Thoracic aorta (tissue), 2 donors: ENCODE data around the gene PKD1L1. TPM values are rescaled to one million over a fixed set of nuclear protein-coding genes. Genes with fewer than 3 reads are reported as not detected.

Experiments used
- ATAC-seq: fragments of 150-250 bp; one replicate; pipeline ENCODE4 v1.8.0; 2017; ENCODE audit warnings: low read depth; ENCODE audit not compliant: insufficient number of reproducible peaks, low FRiP score
- DNase-seq: peaks from one replicate; pipeline ENCODE4 v3.0.0-alpha.2; 2020; ENCODE audit warnings: low spot score
- H3K27ac ChIP-seq, 2 donors: fragments of 200-600 bp; sonication (generic); 1 replicate in 1 of 2; 2 replicates in 1 of 2; pipeline ENCODE4 v1.5.1; 2016; ENCODE audit warnings: mild to moderate bottlenecking in 2 of 2, moderate library complexity in 2 of 2
- H3K27me3 ChIP-seq: fragments of 200-600 bp; sonication (generic); replicated peaks from 2 replicates; pipeline ENCODE4 v1.6.0; 2016; ENCODE audit warnings: mild to moderate bottlenecking; ENCODE audit not compliant: insufficient read depth
- H3K36me3 ChIP-seq: fragments of 200-600 bp; sonication (generic); one replicate; pipeline ENCODE4 v1.5.1; 2016
- H3K4me1 ChIP-seq, 2 donors: fragments of 200-600 bp; sonication (generic); 1 replicate in 1 of 2; 2 replicates in 1 of 2; pipeline versions ENCODE4 v1.5.1 to v1.6.0; 2016; ENCODE audit warnings: low read depth in 2 of 2, mild to moderate bottlenecking in 1 of 2; ENCODE audit not compliant: control insufficient read depth in 1 of 2
- H3K4me3 ChIP-seq: fragments of 200-600 bp; sonication (generic); 2 replicates; pipeline ENCODE4 v1.5.1; 2016; ENCODE audit warnings: mild to moderate bottlenecking
- H3K9me3 ChIP-seq: fragments of 200-600 bp; sonication (generic); 2 replicates; pipeline ENCODE4 v1.5.1; 2016
- total RNA-seq, 2 donors: library from RNA; depleted of rRNA; stranded (reverse); fragments of >200 nt; gene quantifications; one replicate each; pipeline versions ENCODE4 v1.1.0 to v1.2.3, GENCODE V29; 2016
- TF ChIP-seq, protein P1 (sequence below): fragments of 200-600 bp; sonication (generic); IDR thresholded peaks from one replicate; pipeline ENCODE4 v1.5.1; 2019; ENCODE audit warnings: antibody characterized with exemption

PKD1L1 gene
- total RNA-seq, 2 donors from 2014 or later: 0.14 to 0.85 TPM

DNA sequence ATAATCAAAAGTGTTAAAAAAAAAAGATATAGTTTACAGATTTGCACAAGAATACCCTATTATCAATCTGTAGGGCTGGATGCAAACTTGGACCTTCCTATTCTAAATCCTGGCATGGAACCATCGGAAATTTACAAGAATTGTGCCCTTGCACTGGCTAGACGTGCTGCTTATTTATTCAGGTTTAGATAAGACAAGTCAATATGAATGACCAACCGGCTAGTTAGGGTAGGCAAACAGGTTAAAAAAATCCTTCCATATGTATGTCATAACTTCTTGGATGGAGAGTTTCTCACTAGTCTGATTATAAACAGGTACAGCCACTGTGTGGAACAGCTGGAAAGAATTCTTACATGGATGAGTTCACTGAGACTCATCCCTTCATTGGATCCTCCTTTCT lies 41.4 kb downstream of the PKD1L1 start:
- no peaks in the 10 kb centered on the region for H3K9me3 ChIP-seq
- no peaks in the 10 kb centered on the region for H3K36me3 ChIP-seq
- H3K4me3 ChIP-seq: no peak overlapping the region
- no peak for DNase-seq
- no peaks in the 10 kb centered on the region for H3K27me3 ChIP-seq
- H3K27ac ChIP-seq: no peak overlapping the region
- no peaks in the 10 kb centered on the region for H3K4me1 ChIP-seq
- TF ChIP-seq, protein P1, sequence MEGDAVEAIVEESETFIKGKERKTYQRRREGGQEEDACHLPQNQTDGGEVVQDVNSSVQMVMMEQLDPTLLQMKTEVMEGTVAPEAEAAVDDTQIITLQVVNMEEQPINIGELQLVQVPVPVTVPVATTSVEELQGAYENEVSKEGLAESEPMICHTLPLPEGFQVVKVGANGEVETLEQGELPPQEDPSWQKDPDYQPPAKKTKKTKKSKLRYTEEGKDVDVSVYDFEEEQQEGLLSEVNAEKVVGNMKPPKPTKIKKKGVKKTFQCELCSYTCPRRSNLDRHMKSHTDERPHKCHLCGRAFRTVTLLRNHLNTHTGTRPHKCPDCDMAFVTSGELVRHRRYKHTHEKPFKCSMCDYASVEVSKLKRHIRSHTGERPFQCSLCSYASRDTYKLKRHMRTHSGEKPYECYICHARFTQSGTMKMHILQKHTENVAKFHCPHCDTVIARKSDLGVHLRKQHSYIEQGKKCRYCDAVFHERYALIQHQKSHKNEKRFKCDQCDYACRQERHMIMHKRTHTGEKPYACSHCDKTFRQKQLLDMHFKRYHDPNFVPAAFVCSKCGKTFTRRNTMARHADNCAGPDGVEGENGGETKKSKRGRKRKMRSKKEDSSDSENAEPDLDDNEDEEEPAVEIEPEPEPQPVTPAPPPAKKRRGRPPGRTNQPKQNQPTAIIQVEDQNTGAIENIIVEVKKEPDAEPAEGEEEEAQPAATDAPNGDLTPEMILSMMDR: no peak
- no peak for ATAC-seq

DNA sequence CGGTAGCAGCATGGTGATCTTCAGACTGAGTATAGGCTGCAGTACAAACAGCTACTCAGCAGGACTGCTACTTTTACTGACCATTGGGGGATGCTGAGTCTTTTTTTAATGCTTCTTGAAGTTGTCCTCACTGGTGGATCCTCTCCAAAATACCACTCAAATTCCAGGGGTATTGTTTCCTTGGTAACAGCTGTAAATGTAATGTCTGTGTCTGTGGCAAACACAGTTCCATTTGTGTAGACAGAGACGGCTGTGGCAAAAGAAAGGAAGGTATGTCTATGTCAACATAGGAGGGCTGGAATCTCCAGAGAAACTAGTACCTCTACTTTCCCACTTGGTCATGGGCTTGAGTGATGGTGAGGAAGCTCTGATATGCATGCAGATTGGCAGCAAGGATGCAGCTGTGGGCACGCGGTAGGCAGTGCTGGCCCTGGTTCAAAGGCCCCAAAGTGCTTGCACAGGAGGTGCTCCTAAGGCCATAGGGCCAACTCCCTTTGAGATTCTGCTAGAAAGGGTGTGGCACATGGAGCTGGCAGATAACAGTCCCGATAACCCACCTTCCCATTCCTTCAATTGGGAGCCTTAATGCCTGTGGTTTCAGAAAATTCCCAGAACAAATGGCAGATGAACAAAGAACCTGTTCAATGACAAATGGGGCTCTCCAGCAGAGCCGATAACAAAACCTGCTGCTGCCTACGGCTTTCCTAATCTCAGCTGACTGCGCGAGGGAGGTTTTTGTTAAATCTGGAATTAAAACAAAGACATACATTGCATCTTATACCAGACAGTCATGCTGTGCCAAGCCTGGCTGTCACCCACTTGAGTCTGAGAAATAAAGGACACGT lies 43.0 kb downstream of the PKD1L1 start:
- no peaks in the 10 kb centered on the region for H3K36me3 ChIP-seq
- no peak for DNase-seq
- no peaks in the 10 kb centered on the region for H3K27me3 ChIP-seq
- no peak for ATAC-seq
- H3K4me1 ChIP-seq: no peaks in the 10 kb centered on the region
- H3K27ac ChIP-seq: no peak overlapping the region
- H3K4me3 ChIP-seq: no peak overlapping the region
- TF ChIP-seq, protein P1: no peak
- H3K9me3 ChIP-seq: no peaks in the 10 kb centered on the region

- TF ChIP-seq, protein P1: no peak
- no peak for DNase-seq
- Histone ChIP-seq H3K36me3 (no peaks in the 10 kb centered on the region), H3K4me3 (no peak overlapping the region), H3K27ac (no peak overlapping the region), H3K4me1 (no peaks in the 10 kb centered on the region), H3K27me3 (no peaks in the 10 kb centered on the region), H3K9me3 (no peaks in the 10 kb centered on the region)
- no peak for ATAC-seq
Measured at GRCh38 chr7:47902013-47902412, 46.3 kb downstream of the PKD1L1 start.

DNA sequence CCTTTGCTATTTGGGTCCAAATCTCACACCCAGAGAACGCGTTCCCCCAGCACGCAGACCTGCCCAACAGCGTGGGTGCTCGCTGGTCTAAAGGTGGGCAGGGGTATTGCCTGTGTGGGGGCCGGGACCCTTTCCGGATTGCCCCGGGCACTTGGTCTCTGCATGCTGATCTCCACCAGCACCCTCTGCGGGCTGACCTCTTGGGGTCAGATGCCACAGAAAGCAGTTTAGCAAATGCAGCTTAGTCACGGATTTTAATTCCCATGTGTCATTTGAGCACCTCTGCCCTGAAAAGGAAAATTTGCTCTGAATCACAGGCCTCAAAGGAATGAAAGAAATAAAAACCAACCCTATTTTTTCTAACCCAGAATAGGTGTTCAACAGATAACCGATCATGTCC lies 46.7 kb downstream of the PKD1L1 start:
- DNase-seq (no peak), ATAC-seq (no peak)
- no peaks in the 10 kb centered on the region for H3K4me1 ChIP-seq
- TF ChIP-seq, protein P1: no peak
- no peak overlapping the region for H3K27ac ChIP-seq
- H3K27me3 ChIP-seq: no peaks in the 10 kb centered on the region
- no peaks in the 10 kb centered on the region for H3K9me3 ChIP-seq
- H3K36me3 ChIP-seq: no peaks in the 10 kb centered on the region
- no peak overlapping the region for H3K4me3 ChIP-seq

GRCh38 chr7:47897831-47898230 lies 50.4 kb downstream of the PKD1L1 start:
- TF ChIP-seq, protein P1: no peak
- H3K36me3 ChIP-seq: no peaks in the 10 kb centered on the region
- no peaks in the 10 kb centered on the region for H3K4me1 ChIP-seq
- no peak for ATAC-seq
- DNase-seq: no peak
- H3K9me3 ChIP-seq: no peaks in the 10 kb centered on the region
- no peaks in the 10 kb centered on the region for H3K27me3 ChIP-seq
- H3K27ac ChIP-seq: no peak overlapping the region
- H3K4me3 ChIP-seq: no peak overlapping the region
